ENCODE measurements around the gene KCTD17. TPM values are rescaled to one million over a fixed set of nuclear protein-coding genes. Genes with fewer than 3 reads are reported as not detected.
A peak's percentile ranks its signal among the peaks of the same experiment; 100 is the strongest.

KCTD17 gene
- total RNA-seq, 8 experiments from 2014 or later, result 13.9 to 62.2 (median 26.5) TPM

DNA sequence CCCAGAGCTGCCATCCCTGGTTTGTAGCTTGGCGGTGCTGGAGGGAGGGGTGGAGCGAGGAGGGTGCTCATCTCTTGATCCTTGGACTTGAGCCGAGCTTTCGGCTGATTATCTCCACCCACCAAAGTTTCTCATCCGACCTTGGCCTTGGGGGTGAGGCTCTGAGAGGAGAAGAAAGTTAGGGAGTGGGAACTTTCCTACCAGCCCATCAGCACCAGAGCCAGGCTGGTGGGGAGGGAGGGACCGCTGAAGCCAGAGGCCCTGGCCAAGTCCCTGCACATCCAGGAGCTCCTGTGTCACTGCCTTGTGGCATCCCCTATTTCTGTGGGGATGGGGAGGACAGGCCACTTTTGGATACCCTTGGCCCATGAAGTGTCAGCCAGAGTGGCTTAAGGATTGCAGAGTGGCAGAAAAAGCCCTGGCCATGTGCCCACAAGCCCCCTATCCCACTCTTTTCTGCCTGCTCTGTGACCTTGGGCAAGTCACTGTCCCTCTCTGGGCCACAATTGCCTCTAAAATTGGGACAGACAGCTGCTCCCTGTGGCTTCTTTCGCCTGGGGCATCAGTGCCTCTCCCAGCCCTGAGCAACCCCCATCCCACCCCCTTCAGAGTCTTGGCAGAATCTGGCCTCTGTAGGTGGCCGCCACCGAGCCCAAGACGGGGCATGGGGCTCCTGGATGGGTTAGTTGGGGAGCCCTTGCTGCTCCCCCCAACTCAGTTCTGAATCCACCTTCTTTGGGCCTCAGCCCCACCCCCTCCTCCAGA is 10.3 kb downstream of the KCTD17 start:
- ATAC-seq (replicated peaks in 6 of 8), result peak in 1 of 8 experiments; percentile 2
- peaks cover 0 to 2% of the 10 kb centered on the region in 2 donors for H3K4me1 ChIP-seq (replicated peaks in 1 of 2)
- no peak overlapping the region for H3K27ac ChIP-seq
- 60 to 87% (median 80%) methylated on average over 1 to 4 of the region's 10 CpGs; no CpG with 5 or more reads in 5 of the 10 experiments for WGBS, 10 experiments
- H3K4me3 ChIP-seq, result no peak overlapping the region
- in situ Hi-C loops (cut with MboI; ENCODE audit: low pct_unique_long_range_greater_than_20kb in 2 of 9, low sequenced_read_pairs in 9 of 9, unreplicated experiment in 9 of 9), result no loop called here

- WGBS, 10 experiments, result no CpG with 5 or more reads among the region's 7 CpGs
Observed at GRCh38 chr22:37062376-37062675, 10.8 kb downstream of the KCTD17 start.

GRCh38 chr22:37062702-37063381 is 11.3 kb downstream of the KCTD17 start:
- in situ Hi-C loops (cut with MboI; ENCODE audit: low pct_unique_long_range_greater_than_20kb in 2 of 9, low sequenced_read_pairs in 9 of 9, unreplicated experiment in 9 of 9), result no loop called here
- WGBS, 10 experiments, result 60 to 100% methylated on average over 1 of the region's 15 CpGs; no CpG with 5 or more reads in 8 of the 10 experiments
- Histone ChIP-seq H3K4me1 (replicated peaks in 1 of 2) (peaks cover 0 to 2% of the 10 kb centered on the region in 2 donors), H3K27ac (no peak overlapping the region), H3K4me3 (no peak overlapping the region)
- ATAC-seq (replicated peaks in 6 of 8), result peak in 4 of 8 experiments; percentile 13 to 55 (median 14)

More at GRCh38 chr22:37062376-37062675, 10.8 kb downstream of the KCTD17 start:
- Histone ChIP-seq H3K27ac (no peak overlapping the region), H3K4me1 (replicated peaks in 1 of 2) (peaks cover 0 to 2% of the 10 kb centered on the region in 2 donors), H3K4me3 (no peak overlapping the region)
- ATAC-seq (replicated peaks in 6 of 8), result peak in 4 of 8 experiments; percentile 8 to 43 (median 23)
- in situ Hi-C loops (cut with MboI; ENCODE audit: low pct_unique_long_range_greater_than_20kb in 2 of 9, low sequenced_read_pairs in 9 of 9, unreplicated experiment in 9 of 9), result no loop called here

GRCh38 chr22:37063431-37064420 is 12.2 kb downstream of the KCTD17 start:
- peak in 1 of 8 experiments; percentile 32 for ATAC-seq (replicated peaks in 6 of 8)
- 77 to 100% (median 80%) methylated on average over 1 to 3 of the region's 28 CpGs; no CpG with 5 or more reads in 7 of the 10 experiments for WGBS, 10 experiments
- no peak overlapping the region for H3K27ac ChIP-seq
- in situ Hi-C loops (cut with MboI; ENCODE audit: low pct_unique_long_range_greater_than_20kb in 2 of 9, low sequenced_read_pairs in 9 of 9, unreplicated experiment in 9 of 9), result no loop called here
- H3K4me1 ChIP-seq (replicated peaks in 1 of 2), result peaks cover 0 to 3% of the 10 kb centered on the region in 2 donors
- H3K4me3 ChIP-seq, result no peak overlapping the region

- Histone ChIP-seq H3K27ac (no peak overlapping the region), H3K4me1 (replicated peaks in 1 of 2) (peaks cover 0 to 5% of the 10 kb centered on the region in 2 donors), H3K4me3 (no peak overlapping the region)
- ATAC-seq (replicated peaks in 6 of 8), result no peak
- WGBS, 10 experiments, result 58 to 100% (median 84%) methylated on average over 1 to 6 of the region's 11 CpGs; no CpG with 5 or more reads in 5 of the 10 experiments
- in situ Hi-C loops (cut with MboI; ENCODE audit: low pct_unique_long_range_greater_than_20kb in 2 of 9, low sequenced_read_pairs in 9 of 9, unreplicated experiment in 9 of 9), result no loop called here
Observed at GRCh38 chr22:37064553-37064952, 13.0 kb downstream of the KCTD17 start.

- no peak for ATAC-seq (replicated peaks in 6 of 8)
- 88 to 100% methylated on average over 1 of the region's 3 CpGs; no CpG with 5 or more reads in 8 of the 10 experiments for WGBS, 10 experiments
- in situ Hi-C loops (cut with MboI; ENCODE audit: low pct_unique_long_range_greater_than_20kb in 2 of 9, low sequenced_read_pairs in 9 of 9, unreplicated experiment in 9 of 9), result no loop called here
- Histone ChIP-seq H3K4me1 (replicated peaks in 1 of 2) (peaks cover 0 to 5% of the 10 kb centered on the region in 2 donors), H3K27ac (no peak overlapping the region), H3K4me3 (no peak overlapping the region)
Observed at GRCh38 chr22:37065180-37065579, 13.6 kb downstream of the KCTD17 start.

DNA sequence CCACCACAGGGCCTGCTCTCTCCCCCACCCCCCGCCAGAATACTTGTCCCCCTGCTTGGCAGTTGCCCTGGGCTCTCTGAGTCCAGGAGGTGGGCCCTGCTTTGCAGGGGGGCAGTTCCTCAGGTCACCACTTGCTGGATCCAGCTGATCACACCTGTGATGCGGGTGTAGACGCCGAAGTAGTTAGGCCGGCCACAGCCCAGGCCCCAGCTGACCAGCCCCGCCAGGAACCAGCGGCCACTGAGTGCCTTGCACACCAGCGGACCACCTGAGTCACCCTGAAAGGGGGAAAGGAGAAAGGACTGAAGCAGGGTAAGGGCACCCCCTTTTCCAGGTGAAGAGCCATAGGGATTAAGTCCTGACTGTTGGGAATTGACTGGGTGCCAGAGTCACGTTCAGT is 14.4 kb downstream of the KCTD17 start:
- peaks cover 0 to 5% of the 10 kb centered on the region in 2 donors for H3K4me1 ChIP-seq (replicated peaks in 1 of 2)
- H3K4me3 ChIP-seq, result no peak overlapping the region
- in situ Hi-C loops (cut with MboI; ENCODE audit: low pct_unique_long_range_greater_than_20kb in 2 of 9, low sequenced_read_pairs in 9 of 9, unreplicated experiment in 9 of 9), result no loop called here
- no peak overlapping the region for H3K27ac ChIP-seq
- WGBS, 10 experiments, result 83 to 100% (median 96%) methylated on average over 2 to 7 of the region's 9 CpGs; no CpG with 5 or more reads in 7 of the 10 experiments
- no peak for ATAC-seq (replicated peaks in 6 of 8)

GRCh38 chr22:37067428-37067827 is 15.9 kb downstream of the KCTD17 start:
- H3K4me3 ChIP-seq, result no peak overlapping the region
- WGBS, 10 experiments, result 67 to 100% (median 83%) methylated on average over 1 to 3 of the region's 10 CpGs; no CpG with 5 or more reads in 5 of the 10 experiments
- peaks cover 0 to 4% of the 10 kb centered on the region in 2 donors for H3K4me1 ChIP-seq (replicated peaks in 1 of 2)
- in situ Hi-C loops (cut with MboI; ENCODE audit: low pct_unique_long_range_greater_than_20kb in 2 of 9, low sequenced_read_pairs in 9 of 9, unreplicated experiment in 9 of 9), result no loop called here
- no peak for ATAC-seq (replicated peaks in 6 of 8)
- no peak overlapping the region for H3K27ac ChIP-seq

- in situ Hi-C loops (cut with MboI; ENCODE audit: low pct_unique_long_range_greater_than_20kb in 2 of 9, low sequenced_read_pairs in 9 of 9, unreplicated experiment in 9 of 9), result no loop called here
- peaks cover 0 to 3% of the 10 kb centered on the region in 2 donors for H3K4me1 ChIP-seq (replicated peaks in 1 of 2)
- H3K4me3 ChIP-seq, result no peak overlapping the region
- ATAC-seq (replicated peaks in 6 of 8), result peak in 7 of 8 experiments; percentile 28 to 60 (median 40)
- WGBS, 10 experiments, result 0% methylated on average over 1 to 2 of the region's 36 CpGs; no CpG with 5 or more reads in 8 of the 10 experiments
- no peak overlapping the region for H3K27ac ChIP-seq
Observed at GRCh38 chr22:37068859-37069258, 17.3 kb downstream of the KCTD17 start.

DNA sequence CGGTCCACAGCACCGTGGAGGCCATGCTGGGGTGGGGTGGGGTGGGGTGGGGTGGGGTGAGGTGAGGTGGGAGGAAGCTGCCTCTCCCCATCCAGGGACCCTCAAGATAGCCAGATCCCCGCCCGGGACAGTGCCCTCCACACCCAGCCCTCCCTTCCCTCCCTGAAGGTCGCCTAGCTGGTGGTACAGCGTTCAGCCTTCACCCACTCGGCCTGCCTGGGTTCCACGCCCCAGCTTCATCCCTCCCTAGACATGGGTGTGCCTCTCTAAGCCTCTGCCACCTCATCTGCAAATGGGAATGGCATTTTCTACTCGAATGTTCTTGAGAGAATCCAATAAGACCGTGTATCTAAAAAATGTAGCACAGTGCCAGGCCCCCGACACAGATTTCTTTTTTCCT is 17.8 kb downstream of the KCTD17 start:
- peak in 5 of 8 experiments; percentile 6 to 52 (median 47) for ATAC-seq (replicated peaks in 6 of 8)
- no peak overlapping the region for H3K27ac ChIP-seq
- peaks cover 0 to 3% of the 10 kb centered on the region in 2 donors for H3K4me1 ChIP-seq (replicated peaks in 1 of 2)
- H3K4me3 ChIP-seq, result no peak overlapping the region
- 0 to 38% (median 0%) methylated on average over 1 to 4 of the region's 11 CpGs; no CpG with 5 or more reads in 7 of the 10 experiments for WGBS, 10 experiments
- in situ Hi-C loops (cut with MboI; ENCODE audit: low pct_unique_long_range_greater_than_20kb in 2 of 9, low sequenced_read_pairs in 9 of 9, unreplicated experiment in 9 of 9), result no loop called here

DNA sequence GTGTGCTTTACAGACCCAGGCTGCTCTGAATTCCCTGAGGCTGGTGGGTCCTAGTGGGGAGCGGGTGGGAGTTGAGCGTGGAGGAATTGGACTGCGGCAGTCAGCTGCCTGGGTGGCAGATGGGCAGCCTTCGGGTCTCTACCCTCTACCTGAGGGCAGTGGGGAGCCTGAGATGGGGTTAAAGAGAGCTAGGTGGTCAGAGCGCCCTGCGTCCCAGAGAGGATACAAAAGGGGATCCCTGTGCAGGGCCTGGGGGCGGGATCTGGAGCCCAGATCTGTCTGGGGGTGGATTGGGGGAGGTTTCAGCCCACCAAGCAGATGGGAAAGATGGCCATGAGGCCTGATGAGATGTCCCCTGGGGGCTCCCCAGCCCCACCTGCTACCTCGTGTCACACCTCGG is 18.2 kb downstream of the KCTD17 start:
- Histone ChIP-seq H3K4me3 (no peak overlapping the region), H3K4me1 (replicated peaks in 1 of 2) (peaks cover 0 to 3% of the 10 kb centered on the region in 2 donors), H3K27ac (no peak overlapping the region)
- 50 to 80% (median 70%) methylated on average over 1 to 5 of the region's 9 CpGs; no CpG with 5 or more reads in 6 of the 10 experiments for WGBS, 10 experiments
- no peak for ATAC-seq (replicated peaks in 6 of 8)
- in situ Hi-C loops (cut with MboI; ENCODE audit: low pct_unique_long_range_greater_than_20kb in 2 of 9, low sequenced_read_pairs in 9 of 9, unreplicated experiment in 9 of 9), result no loop called here

GRCh38 chr22:37070334-37070733 is 18.8 kb downstream of the KCTD17 start:
- in situ Hi-C loops (cut with MboI; ENCODE audit: low pct_unique_long_range_greater_than_20kb in 2 of 9, low sequenced_read_pairs in 9 of 9, unreplicated experiment in 9 of 9), result no loop called here
- ATAC-seq (replicated peaks in 6 of 8), result no peak

More at GRCh38 chr22:37070334-37070733, 18.8 kb downstream of the KCTD17 start:
- H3K4me3 ChIP-seq, result no peak overlapping the region
- H3K4me1 ChIP-seq (replicated peaks in 1 of 2), result peaks cover 0 to 3% of the 10 kb centered on the region in 2 donors
- WGBS, 10 experiments, result 40% methylated on average over 1 of the region's 8 CpGs; no CpG with 5 or more reads in 9 of the 10 experiments
- H3K27ac ChIP-seq, result no peak overlapping the region
